Epithelial cell of proximal tubule (primary cell): ENCODE measurements around the gene SCGB1D4. TPM values are rescaled to one million over a fixed set of nuclear protein-coding genes. Genes with fewer than 3 reads are reported as not detected.
A peak's percentile ranks its signal among the peaks of the same experiment; 100 is the strongest.
"Not testable (repeated sequence)": the region's sequence is repeated elsewhere in the genome, so short reads cannot be mapped to it uniquely, and the experiment has no call there.

ENCODE experiments used
- DNase-seq: peaks from one replicate; pipeline ENCODE4 v3.0.0-alpha.2; 2011; ENCODE audit warnings: low read depth
- H3K4me3 ChIP-seq: 2 replicates; pipeline ENCODE4 v1.5.1; 2011; ENCODE audit warnings: low read depth, mild to moderate bottlenecking, low read length
- total RNA-seq: library from RNA; depleted of rRNA; stranded (reverse); fragments of >200 nt; gene quantifications from 2 replicates; pipeline ENCODE4 v1.2.3, GENCODE V29; 2015
- TF ChIP-seq, protein P1 (sequence below): conservative IDR thresholded peaks from 2 replicates; pipeline ENCODE4 v1.5.1; 2012; ENCODE audit warnings: low read depth, mild to moderate bottlenecking, low read length

The SCGB1D4 gene
- total RNA-seq, 1 donor from 2014 or later = not detected

DNA sequence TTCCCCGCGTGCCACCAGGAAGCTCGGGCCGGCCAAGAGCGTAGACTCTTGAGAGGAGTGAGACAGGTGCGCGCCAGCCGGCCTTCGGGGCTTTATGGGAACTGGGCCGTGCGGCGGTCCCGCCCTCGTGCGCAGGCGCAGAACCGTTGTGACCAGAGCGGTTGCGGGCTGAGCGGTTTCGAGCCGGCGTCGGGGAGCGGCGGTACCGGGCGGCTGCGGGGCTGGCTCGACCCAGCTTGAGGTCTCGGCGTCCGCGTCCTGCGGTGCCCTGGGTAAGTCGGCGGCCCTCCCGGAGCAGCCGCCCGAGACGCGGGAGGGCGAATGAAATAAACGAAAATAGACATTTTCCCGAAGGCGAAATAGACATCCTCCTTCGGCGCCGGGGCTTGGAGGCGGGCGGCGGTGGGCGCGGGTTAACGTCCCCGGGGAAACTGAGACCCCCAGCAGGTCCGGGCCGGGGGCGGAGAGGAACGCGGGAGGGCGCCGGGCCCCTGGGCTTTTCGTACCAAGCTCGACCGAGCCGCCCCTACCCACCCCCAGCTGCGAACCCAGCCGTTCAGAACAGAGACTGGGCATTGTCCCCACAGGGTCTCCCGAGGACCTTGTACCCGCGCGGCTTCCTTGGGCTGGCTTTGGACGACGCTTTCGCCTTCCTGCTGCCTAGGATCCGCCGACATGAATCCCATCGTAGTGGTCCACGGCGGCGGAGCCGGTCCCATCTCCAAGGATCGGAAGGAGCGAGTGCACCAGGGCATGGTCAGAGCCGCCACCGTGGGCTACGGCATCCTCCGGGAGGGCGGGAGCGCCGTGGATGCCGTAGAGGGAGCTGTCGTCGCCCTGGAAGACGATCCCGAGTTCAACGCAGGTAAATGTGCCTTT, 38.7 kb upstream of the SCGB1D4 start, which contains the start of gene ASRGL1:
TSS of gene ASRGL1 (plus strand) at position 146 of the 879 bp plus-strand sequence. CDS start at position 676, 530 bp downstream.
- DNase-seq = no peak
- H3K4me3 ChIP-seq = peak within 1 kb of the TSS; percentile 83
- TF ChIP-seq, protein P1, sequence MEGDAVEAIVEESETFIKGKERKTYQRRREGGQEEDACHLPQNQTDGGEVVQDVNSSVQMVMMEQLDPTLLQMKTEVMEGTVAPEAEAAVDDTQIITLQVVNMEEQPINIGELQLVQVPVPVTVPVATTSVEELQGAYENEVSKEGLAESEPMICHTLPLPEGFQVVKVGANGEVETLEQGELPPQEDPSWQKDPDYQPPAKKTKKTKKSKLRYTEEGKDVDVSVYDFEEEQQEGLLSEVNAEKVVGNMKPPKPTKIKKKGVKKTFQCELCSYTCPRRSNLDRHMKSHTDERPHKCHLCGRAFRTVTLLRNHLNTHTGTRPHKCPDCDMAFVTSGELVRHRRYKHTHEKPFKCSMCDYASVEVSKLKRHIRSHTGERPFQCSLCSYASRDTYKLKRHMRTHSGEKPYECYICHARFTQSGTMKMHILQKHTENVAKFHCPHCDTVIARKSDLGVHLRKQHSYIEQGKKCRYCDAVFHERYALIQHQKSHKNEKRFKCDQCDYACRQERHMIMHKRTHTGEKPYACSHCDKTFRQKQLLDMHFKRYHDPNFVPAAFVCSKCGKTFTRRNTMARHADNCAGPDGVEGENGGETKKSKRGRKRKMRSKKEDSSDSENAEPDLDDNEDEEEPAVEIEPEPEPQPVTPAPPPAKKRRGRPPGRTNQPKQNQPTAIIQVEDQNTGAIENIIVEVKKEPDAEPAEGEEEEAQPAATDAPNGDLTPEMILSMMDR = no peak

DNA sequence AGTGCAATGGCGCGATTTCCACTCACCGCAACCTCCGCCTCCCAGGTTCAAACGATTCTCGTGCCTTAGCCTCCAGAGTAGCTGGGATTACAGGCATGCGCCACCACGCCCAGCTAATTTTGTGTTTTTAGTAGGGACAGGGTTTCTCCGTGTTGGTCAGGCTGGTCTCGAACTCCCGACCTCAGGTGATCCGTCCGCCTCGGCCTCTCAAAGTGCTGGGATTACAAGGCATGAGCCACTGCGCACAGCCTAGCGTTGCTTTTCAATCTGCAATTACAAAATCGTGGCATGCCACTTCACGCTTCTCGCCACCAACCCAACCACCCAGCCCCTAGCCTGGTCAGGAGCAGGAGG, 38.1 kb upstream of the SCGB1D4 start:
- peak overlapping the region; percentile 83 for H3K4me3 ChIP-seq
- not testable (repeated sequence) for DNase-seq

DNA sequence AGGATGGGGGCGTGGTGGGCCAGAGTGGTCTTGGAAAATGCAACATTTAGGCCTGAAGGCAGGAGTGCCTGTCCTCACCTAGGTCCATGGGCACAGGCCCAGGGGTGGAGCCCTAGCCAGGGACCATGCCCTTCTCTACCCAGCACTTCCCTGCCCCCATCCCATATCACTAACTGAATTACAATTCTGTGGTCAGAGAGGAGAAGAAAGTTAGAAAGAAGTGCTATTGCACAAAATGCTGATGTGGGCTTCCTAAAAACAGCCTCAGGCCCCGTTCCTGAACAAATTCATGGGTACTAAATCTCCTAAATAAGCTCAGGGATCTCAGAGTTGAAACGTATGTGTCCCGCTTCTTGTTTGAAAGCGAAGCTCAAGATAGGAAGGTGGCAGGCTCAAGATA, 34.9 kb upstream of the SCGB1D4 start:
- no peak overlapping the region for H3K4me3 ChIP-seq
- TF ChIP-seq, protein P1 = no peak
- no peak for DNase-seq

DNA sequence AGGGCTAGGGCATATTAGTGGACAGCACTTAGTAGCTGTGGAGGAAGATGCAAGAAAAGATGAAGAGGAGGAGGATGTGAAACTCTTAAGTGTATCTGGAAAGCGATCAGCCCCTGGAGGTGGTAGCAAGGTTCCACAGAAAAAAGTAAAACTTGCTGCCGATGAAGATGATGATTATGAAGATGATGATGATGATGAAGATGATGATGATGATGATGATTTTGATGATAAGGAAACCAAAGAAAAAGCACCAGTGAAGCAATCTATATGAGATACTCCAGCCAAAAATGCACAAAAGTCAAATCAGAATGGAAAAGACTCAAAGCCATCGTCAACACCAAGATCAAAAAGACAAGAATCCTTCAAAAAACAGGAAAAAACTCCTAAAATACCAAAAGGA, 32.4 kb upstream of the SCGB1D4 start:
- H3K4me3 ChIP-seq, DNase-seq: not testable (repeated sequence)

DNA sequence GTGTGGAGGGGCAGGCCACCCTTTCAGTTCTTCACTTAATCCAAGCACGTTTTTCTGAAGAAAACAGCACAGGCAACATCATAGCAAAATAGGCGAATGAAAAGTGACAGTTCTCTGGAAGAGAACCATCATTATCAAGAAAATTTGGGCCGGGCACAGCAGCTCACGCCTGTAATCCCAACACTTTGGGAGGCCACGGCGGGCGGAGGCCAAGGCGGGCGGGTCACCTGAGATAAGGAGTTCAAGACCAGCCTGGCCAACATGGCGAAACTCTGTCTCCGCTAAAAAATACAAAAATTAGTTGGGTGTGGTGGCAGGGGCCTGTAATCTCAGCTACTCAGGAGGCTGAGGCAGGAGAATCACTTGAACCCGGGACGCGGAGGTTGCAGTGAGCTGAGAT, 28.7 kb upstream of the SCGB1D4 start:
- not testable (repeated sequence) for DNase-seq, H3K4me3 ChIP-seq

DNA sequence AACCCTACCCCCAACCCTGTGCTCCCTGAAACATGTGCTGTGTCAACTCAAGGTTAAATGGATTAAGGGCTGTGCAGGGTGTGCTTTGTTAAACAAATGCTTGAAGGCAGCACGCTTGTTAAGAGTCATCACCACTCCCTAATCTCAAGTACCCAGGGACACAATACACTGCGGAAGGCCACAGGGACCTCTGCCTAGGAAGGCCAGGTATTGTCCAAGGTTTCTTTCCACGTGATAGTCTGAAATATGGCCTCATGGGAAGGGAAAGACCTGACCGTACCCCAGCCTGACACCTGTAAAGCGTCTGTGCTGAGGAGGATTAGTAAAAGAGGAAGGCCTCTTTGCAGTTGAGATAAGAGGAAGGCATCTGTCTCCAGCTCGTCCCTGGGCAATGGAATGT, 27.8 kb upstream of the SCGB1D4 start:
- not testable (repeated sequence) for DNase-seq, H3K4me3 ChIP-seq

DNA sequence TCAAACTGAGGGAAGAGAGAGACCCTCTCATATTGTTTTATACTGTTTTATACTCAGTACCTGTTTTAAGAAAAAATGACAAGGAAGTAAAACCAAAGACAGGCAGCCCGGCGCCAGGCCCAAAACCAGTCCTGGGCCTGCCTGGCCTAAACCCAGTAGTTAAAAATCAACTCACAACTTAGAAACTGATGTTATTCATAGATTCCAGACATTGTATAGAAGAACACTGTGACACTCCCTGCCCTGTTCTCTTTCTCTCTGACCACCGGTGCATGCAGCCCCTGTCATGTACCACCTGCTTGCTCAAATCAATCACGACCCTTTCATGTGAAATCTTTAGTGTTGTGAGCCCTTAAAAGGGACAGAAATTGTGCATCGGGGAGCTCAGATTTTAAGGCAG, 26.9 kb upstream of the SCGB1D4 start:
- DNase-seq, H3K4me3 ChIP-seq: not testable (repeated sequence)

DNA sequence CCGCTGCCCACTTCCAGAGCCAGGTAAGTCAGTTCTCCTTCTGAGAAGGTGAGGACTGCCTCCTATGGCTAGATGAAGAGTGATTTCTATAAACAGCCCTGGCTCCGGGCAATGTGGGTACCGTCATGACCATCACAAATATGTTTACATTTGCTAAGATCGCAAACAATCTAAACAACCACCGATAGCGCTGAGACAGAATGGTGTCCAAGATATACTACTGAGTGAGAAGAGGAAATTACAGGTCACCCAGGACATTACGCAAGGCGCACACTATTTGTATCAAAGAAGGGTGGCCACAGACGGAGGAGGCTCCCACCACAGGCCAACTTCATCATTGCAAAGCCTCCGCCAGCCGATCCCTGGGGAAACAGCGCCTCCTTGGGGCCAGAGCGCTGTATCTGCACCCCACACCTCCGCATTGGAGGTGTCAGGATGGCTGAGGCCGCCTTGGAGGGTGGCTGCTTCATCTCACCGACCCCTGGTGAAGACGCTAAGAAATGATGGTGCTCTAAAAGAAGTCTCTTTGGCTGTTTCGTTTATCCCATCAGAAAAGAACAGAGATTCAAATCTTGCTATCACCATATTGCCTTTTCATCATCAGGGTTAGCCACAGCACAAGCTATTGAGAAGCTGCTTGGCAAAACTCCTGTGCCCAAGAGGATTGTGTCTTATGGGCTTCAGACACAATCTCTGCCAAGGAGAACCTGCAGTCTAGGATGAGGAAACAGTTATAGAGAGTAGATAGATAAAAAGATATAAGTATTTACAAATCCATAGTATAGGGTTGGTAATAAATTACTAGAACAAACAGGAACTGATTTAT, 26.1 kb upstream of the SCGB1D4 start:
- DNase-seq = no peak
- TF ChIP-seq, protein P1 = peak; percentile 48
- H3K4me3 ChIP-seq = no peak overlapping the region

DNA sequence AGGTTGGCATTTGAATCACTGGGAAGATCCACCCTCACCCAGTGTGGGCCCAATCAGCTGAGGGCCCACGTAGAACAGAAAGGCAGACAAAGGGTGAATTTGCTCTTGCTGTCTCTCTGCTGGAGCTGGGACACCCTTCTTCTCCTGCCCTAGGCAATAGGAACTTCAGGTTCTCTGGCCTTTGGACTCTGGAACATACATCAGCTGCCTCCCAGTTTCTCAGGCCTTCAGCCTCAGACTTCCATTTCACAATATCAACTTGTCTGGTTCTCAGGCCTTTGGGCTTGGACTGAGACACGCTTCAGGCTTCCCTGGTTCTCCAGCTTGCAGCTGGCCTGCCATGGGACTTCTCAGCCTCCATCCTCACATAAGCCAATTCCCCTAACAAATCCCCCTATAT, 23.6 kb upstream of the SCGB1D4 start:
- TF ChIP-seq, protein P1 = no peak
- no peak for DNase-seq

More for the DNA sequence above, 23.6 kb upstream of the SCGB1D4 start:
- no peak overlapping the region for H3K4me3 ChIP-seq
